Measurements from ENCODE around the gene KCTD4.

- TF ChIP-seq CTCF (IDR thresholded peaks at IDR 0.05) (no peak), POLR2A (IDR thresholded peaks at IDR 0.05) (no peak)
Measured at GRCh38 chr13:45166858-45167257, 34.0 kb downstream of the KCTD4 start.

Data from testis (tissue), 2 donors.